HG03108 (cell line): ENCODE results near the gene ACER1.
"Not testable (repeated sequence)": the region's sequence is repeated elsewhere in the genome, so short reads cannot be mapped to it uniquely, and the experiment has no call there.

Experiments
- ATAC-seq: cut with Tn5 transposase; IDR thresholded peaks from one replicate; pipeline ENCODE4 v1.9.1; 2021; ENCODE audit warnings: moderate library complexity; ENCODE audit not compliant: unreplicated experiment

The ACER1 gene

DNA sequence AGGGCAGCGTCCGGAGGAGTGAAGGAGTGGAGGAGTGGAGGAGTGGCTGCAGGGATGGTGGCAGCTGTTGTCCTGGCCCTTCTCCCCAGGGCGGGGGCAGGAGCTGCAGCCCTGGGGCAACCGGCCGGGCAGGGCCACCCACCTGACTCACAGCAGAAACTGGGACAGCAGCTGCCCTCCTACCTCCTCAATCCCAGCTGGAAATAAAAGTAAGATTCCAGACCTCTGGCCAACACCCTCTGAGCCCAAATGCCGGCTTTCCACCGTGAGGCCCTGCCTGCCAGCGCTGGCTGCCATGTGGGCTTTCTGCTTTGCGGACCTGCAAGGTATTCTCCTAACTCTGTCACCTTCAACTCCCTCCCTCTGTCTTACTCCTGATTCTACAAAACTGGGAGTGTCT, 24.6 kb upstream of the ACER1 start:
- no peak for ATAC-seq

DNA sequence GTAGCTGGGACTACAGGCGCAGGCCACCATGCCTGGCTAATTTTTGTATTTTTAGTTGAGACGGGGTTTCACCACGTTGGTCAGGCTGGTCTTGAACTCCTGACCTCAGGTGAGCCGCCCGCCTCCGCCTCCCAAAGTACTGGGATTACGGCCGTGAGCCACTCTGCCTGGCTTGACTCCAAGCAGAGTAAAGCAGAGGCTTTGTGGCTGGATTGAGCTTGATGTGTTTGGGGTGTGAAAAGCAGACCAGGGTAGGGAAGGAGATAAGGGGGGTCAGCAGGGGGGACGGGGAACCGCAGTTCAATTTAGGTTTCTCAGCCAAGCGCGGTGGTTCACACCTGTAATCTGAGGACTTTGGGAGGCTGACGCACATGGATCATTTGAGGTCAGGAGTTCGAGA, 23.8 kb upstream of the ACER1 start:
- no peak for ATAC-seq

DNA sequence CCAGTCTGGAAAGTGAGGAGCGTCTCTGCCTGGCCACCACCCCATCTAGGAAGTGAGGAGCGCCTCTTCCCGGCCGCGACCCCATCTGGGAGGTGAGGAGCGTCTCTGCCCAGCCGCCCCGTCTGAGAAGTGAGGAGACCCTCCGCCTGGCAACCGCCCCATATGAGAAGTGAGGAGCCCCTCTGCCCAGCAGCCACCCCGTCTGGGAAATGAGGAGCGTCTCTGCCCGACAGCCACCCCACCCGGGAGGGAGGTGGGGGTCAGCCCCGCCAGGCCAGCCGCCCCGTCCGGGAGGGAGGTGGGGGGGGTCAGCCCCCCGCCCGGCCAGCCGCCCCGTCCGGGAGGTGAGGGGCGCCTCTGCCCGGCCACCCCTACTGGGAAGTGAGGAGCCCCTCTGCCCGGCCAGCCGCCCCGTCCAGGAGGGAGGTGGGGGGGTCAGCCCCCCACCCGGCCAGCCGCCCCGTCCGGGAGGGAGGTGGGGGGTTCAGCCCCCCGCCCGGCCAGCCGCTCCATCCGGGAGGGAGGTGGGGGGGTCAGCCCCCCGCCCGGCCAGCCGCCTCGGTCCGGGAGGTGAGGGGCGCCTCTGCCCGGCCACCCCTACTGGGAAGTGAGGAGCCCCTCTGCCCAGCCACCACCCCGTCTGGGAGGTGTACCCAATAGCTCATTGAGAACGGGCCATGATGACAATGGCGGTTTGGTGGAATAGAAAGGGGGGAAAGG, 22.1 kb upstream of the ACER1 start:
- ATAC-seq: not testable (repeated sequence)

DNA sequence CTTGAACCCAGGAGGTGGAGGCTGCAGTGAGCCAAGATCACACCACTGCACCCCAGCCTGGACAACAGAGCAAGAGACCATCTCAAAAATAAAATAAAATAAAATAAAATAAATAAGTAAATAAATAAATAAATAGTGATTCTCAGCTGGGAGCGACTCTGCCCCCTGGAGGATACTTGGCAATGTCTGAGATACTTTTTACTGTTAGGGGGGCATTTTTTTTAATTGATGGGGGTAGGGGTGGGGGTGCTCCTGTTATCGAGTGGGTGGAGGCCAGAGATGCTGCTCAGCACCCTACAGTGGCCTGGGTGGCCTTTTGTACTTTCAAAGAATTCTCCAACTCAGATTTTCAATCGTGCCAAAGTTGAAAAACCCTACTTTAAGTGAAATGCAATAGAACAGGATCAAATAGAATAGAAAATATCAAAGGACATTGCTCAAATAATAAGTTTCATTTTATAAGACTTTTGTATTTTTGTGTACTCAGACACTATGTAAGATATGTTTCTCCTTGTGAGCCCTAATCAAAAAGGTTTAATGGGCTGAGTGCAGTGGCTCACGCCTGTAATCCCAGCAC, 20.8 kb upstream of the ACER1 start:
- ATAC-seq: no peak

DNA sequence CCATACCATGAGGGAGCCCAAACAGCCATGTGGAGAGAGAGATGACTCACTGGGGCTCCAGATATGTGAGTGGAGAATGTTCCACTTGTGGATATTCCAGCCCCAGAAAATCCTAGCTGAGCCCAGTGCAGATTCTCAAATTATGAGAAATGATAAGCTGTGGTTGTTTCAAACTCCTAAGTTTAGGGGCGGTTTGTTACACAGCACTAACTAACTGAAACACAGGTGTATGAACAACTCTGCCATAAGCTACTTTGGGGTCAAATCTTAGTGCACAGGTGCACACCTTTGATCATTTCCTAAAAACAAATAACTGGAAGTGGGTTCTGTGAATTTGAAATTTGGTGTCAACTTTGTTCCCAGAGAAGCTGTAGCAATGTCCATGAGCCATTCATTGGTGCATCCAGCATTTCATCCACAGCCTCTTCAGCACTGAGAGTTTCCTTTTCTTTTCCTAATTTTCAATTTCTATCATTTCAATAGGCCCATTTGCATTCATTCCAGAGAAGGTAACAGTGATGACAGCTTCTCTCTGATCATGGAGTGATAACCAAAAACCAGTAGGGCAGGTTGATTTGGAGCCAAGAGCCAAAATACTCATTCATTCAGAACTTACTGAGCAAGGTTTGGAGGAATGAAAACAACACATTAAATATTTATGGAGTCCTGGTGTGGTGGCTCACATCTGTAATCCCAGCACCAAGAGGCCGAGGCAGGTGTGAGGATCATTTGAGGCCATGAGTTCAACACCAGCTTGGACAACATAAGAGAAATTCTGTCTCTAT, 19.2 kb upstream of the ACER1 start:
- ATAC-seq: no peak

DNA sequence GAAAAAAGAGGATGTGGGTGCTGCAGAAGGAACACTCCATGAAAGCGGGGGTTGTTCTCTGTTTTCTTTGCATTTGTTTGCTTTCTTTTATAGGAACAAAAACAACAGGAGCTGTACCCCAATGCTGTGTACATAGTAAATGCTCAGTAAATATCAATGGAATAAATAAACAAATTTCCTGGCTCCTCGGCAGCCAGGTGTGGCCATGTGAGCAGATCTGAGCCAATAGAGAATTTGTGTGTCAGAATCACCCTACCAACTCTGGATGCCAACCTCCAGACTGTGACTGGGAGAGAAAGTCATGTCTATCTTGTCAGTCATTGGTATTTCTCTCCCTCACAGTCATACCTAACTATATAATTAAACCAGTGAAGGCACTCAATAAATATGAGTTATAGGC, 17.3 kb upstream of the ACER1 start:
- no peak for ATAC-seq

DNA sequence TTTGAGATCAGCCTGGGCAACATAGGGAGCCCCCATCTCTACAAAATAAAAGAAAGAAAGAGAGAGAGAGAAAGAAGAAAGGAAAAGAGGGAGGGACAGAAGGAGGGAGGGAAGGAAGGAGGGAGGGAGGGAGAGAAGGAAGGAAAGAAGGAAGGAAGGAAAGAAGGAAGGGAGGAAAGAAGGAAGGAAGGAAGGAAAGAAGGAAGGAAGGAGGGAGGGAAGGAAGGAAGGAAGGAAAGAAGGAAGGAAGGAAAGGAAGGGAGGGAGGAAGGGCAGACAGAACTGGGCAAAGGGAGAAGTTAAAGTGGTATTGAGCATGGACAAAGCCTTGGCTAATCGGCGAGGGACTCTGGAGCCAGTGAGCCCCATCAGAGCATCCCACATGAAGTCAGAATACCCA, 15.9 kb upstream of the ACER1 start:
- ATAC-seq: not testable (repeated sequence)

DNA sequence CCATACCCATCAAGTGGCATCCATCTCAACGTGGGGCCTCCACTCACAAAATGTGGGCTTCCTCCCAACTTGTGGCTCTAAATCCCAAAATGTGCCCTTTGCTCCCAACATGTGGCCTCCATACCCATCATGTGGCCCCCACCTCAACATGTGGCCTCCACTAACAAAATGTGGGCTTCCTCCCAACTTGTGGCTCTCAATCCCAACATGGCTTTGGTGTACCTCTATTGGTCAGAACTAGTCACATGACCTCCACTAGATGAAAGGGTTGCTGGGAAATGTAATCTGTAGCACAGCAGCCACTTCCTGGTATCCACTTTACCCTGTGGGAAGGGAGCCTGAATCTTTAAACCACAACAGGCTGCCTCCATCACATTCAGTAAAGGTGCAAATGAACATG, 10.1 kb upstream of the ACER1 start:
- no peak for ATAC-seq

DNA sequence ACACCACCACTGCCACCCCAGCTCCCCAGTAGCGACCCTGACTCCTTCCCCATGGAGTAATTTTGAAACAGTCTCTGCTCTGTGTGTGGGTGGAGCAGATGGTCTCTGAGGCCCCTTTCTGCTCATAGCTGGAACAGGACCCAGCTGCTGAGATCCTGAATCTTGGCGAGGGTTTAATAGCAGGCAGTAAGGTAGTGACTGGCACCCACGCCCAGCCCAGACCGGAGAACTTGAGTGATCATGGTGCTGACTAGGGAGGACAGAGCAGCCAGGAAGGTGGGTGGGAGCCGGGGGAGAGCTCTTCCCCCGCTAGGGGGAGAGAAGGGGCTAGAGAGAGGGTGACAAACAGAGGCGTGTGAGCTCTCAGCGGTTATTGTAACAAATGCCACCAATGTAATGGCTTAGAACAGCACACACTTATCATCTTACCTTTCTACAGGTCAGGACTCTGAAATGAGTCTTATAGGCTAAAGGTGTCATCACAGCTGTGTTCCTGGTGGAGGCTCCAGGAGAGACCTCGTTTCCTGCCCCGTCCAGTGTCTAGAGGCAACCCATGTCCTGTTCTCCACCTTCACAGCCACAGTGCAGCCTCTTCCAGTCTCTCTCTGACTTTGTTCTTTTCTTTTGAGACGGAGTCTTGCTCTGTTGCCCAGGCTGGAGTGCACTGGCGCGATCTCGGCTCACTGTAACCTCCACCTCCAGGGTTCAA, 7.2 kb upstream of the ACER1 start:
- no peak for ATAC-seq

DNA sequence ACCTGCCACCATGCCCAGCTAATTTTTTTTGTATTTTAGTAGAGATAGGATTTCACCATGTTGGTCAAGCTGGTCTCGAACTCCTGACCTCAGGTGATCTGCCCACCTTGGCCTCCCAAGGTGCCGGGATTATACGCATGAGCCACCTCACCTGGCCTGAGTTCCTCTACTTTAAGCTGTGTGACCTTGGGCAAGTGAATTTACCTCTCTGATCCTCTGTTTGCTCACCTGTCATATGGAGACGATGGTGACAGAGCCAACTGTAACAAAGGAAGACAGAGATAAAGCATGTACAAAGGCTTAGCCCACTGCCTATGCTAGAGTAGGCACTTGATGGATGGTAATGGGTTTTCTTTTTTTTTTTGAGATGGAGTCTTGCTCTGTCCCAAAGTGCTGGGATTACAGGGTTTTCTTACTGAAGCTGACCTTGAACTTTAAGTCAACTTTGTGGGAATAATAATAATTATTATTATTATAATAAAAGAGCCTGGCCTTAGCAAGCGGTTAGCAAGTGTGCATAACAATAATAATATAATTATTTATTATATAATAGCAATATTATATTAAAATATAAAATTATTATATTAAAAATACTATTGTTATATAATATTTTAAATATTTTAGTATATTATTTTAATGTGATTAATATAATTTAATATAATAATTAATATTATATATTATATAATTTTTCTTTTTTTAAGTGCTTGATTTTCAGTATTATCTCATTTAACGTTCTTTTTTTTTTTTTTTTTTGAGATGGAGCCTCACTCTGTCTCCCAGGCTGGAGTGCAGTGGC, 1.3 kb upstream of the ACER1 start:
- no peak for ATAC-seq

DNA sequence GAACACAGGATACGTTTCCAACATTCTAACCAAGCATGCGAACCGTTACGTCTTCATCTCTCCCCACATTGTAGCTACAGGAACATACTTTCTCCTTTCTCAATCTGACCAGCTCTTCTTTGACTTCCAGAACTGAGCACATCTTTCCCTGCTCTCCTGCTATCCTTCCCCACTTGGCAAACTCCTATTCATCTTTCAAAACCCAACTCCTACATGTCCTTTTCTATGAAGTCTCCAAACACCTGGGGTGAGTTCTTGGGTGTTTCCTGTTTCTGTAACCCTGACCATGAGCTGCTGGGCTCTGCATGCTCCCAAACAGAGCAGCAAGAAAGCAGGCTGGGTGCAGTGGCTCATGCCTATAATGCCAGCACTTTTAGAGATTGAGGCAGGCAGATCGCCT, 6.6 kb downstream of the ACER1 start:
- ATAC-seq: no peak

DNA sequence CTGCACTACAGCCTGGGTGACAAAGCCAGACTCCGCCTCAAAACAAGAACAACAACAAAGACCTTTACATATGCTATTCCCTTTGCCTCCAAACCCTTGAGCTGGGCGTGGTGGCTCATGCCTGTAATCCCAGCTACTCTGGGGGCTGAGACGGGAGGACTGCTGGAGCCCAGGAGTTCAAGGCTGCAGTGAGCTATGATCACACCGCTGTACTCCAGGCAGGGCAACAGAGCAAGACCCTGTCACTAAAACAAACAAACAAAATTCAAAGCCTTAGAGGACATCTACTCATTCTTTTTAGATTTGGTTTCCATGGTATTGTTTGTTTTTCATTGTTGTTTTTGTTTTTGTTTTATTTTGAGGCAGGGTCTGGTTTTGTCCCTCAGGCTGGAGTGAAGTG, 7.8 kb downstream of the ACER1 start:
- no peak for ATAC-seq

DNA sequence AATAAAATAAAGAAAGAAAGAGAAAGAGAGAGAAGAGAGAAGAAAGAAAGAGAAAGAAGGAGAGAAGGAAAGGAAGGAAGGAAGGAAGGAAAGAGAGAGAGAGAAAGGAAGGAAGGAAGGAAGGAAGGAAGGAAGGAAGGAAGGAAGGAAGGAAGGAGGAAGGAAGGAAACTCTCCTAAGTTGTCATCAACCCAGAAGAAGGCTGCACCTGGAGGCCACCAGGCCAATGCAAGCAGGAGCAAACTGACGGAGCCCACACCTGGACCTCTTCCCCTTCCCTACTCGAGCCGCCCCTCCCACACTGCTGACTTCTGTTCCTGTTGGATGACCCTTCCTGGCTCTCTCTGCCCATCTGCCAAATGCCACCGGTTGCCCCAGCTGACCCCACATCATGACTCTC, 8.7 kb downstream of the ACER1 start:
- ATAC-seq: no peak

DNA sequence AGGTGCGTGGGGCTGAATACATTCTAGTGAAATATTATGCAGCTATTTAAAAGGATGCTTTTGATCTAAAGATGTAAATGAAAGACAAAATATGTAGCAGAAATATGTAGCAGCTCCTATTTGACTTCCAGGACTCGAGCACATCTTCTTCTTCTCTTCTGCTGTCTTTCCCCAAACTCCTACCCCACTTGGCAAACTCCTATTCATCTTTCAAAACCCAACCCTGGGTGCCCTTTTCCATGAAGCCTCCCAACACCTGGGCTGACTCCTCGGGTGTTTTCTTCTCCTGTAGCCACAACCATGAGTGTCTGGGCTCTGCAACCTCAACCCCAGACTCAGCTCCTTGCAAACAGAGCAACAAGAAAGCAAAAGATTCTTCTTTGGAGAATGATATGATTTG, 11.1 kb downstream of the ACER1 start:
- ATAC-seq: no peak

DNA sequence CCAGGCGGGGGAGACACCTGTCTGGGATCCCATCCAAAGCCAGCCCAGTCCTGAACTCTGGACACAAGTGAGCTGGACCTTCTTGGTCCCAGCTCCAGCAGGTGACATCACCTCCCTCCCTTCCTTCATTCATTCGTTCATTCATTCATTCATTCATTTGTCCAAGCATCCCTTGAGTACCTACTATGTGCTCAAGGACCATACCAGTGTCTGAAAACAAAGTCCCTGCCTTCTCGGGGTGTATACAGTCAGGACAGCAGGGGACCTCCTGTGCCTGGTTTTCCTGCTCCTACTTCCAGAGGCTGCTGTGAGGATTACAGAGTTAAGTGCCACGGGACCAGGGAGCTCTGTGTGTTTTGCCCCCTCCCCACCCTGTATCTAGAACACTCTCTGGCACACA, 14.0 kb downstream of the ACER1 start:
- ATAC-seq: no peak

DNA sequence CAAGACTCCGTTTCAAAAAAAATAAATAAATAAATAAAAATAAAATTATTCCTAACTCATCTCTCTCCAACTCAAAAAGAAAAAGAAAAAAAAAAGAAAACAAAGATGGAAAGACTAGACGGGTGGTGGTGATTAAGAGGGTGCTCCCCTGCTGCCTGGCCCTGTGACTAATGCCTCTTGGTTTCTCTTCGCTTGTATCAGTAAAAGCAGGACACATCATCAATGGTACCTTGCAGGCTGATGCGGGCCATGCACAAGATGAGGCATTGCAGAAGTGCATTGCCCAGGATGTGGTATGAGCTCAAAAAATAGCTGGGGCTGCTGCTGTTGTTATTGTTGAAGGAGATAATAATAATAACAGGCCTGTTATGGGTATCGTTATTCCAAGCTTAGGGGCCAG, 14.6 kb downstream of the ACER1 start:
- ATAC-seq: no peak

DNA sequence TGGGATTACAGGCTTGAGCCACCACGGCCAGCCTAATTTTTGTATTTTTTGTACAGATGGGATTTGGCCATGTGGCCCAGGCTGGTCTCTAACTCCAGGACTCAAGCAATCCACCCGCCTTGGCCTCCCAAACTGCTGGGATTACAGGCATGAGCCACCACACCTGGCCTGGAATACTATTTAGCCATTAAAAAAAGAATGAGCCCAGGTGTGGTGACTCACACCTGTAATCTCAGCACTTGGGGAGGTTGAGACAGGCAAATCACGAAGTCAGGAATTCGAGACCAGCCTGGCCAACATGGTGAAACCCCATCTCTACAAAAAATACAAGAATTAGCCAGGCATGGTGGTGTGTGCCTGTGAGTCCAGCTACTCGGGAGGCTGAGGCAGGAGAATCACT, 17.8 kb downstream of the ACER1 start:
- ATAC-seq: not testable (repeated sequence)

DNA sequence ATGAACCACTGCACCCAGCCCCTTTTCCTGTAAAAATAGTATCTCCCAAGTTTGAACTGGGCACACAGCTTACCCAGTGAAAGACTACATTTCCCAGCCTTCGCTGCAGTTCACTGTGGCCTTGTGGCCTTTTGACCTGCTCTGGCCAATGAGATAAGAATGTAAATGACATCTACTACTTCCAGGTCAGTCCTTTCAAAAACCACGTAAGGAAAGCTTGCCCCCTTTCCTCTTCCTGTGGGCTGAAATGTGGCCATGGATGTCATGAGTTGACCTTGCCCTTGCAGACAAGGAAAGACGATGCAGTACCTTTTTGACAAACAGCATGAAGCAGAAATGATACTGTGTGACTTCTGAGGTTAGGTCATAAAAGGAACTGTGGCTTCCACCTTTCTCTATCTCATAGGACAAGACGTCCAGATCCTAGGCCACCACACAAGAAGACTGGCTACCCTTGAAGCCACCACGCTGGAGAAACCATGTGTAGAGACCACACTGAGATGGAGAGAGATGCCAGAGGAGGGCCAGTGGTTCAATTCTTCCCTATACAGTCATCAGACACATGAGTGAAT, 19.9 kb downstream of the ACER1 start:
- no peak for ATAC-seq

DNA sequence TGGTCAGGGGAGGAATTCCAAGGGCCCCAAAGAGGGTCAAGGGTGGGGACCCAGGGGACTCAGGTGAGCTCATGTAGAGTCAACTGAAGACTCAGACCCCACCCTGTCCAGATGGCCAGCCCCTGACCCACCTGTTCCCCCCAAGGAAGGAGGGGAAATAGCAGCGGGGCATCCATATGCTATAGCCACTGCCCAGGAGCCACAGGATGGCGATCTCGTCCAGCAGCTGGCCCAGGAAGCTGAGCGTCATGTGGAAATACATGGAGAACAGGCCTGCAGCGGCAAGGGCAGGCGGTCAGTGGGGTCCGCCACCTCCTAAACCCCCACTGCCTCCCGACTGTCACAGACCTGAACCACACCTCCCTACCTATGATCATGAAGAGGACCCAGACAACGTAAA, 21.4 kb downstream of the ACER1 start:
- no peak for ATAC-seq

DNA sequence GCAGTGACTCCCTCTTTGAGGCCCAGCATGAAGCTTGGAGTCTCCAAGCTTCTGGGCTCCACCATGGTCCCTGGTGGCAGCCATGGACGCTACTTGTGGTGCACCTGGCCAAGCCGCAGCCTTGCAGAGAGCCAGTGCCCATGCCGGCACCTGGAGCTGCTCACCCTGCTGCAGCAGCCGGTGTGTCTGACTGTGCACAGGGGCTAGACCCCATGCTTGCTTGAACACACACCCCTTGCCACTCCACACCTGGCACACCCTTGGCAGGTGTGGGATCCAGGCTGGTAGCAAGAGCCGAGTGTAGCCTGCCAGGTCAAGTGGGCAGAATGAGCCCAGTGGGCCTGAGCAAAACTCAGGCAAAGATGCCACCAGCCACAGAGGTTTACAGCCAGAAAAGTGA, 35.0 kb downstream of the ACER1 start:
- ATAC-seq: no peak

DNA sequence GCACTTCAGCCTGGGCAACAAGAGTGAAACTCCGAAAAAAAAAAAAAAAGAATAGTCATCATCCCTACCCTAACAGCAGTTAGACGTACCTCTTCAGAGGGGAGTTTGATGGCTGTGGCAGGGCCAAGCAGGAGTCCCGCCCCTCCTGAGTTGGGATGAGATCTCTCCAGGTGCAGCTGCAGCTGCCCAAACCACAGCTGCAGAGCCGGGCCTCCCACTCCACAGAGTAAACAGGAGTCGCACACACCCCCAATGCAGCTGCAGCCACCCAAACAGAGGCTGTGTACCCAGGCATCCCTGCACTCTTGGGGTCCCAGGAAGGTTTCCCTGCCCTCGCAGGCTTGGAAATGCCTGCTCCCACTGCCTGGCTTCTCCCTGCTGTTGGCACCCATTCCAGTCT, 36.2 kb downstream of the ACER1 start:
- ATAC-seq: no peak
